GM19043 (cell line): Measurements from ENCODE around the gene GYG1.
"Not testable (repeated sequence)": the region's sequence is repeated elsewhere in the genome, so short reads cannot be mapped to it uniquely, and the experiment has no call there.

Experiments
- ATAC-seq: cut with Tn5 transposase; IDR thresholded peaks from one replicate; pipeline ENCODE4 v1.9.1; 2021; ENCODE audit warnings: low read depth; ENCODE audit not compliant: unreplicated experiment

GYG1 gene

DNA sequence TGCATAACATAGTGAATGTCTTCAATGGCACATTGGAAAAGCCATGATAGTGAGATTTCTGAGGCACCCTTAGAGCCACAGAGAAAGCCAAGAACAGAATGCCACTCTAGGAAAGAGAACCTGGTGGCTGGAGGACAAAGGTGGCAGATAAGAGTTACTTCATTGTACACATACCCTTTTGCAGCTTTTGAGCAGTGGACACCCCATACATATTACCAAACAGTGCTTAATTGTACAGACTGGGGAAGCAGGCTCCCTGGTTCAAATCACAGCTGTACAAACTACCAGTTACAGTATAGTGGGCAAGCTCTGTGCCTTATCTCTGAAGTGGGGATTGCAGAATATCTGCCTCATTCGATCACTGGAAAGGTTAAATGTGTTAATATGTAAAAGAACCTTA is 10.1 kb upstream of the GYG1 start:
- ATAC-seq = no peak

GRCh38 chr3:148987551-148987950 is 3.8 kb upstream of the GYG1 start:
- not testable (repeated sequence) for ATAC-seq

DNA sequence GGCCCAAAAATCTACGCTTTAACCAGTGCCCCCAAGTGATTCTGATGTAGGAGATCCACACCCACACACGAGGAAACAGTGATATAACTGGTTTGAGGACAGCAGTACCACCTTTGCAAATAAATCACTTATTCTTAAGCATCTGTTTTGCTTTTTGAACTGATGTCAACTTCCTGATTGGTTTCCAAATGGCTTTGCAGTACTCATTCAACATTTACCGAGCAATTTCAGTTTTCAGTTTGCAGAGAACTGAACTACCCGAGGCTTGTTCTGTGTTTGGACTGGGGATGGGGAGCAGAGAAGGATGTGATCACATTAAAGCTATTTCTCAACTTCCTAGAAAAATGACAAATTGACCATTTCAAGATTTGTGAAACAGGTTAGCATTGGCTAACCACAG is 1.1 kb upstream of the GYG1 start:
- peak; percentile 38 for ATAC-seq

- peak; percentile 20 for ATAC-seq
Measured at GRCh38 chr3:148992027-148992634, 791 bp downstream of the GYG1 start.

DNA sequence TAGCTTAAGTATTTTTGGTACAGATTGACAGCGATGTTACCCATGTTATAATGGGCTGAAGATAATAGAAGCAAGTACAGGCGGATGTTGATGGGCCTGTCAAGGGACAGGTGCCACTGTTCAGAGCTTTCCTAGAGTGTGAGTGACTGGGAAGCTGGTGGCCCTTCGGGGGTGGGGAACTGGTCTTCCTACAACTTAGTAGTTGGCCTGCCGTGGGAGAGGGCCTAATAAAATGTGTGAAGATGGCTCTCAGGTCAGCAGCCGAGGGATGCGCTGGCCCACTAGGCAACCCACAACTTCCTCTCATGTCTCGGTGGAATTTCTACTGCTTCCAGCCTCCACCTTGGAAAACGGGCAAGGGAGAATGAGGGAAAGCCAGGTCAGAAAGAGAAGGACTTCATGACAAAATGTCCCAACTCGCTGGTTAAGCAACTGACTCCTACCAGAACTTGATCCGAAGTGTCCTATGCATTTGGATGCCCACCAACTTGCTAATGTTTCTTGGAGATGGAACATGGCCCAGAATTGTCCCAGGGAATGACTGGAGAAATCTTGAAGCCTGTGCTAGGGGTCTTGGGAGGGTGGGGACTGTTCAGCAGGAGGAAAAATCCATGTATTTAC is 1.4 kb downstream of the GYG1 start:
- no peak for ATAC-seq

DNA sequence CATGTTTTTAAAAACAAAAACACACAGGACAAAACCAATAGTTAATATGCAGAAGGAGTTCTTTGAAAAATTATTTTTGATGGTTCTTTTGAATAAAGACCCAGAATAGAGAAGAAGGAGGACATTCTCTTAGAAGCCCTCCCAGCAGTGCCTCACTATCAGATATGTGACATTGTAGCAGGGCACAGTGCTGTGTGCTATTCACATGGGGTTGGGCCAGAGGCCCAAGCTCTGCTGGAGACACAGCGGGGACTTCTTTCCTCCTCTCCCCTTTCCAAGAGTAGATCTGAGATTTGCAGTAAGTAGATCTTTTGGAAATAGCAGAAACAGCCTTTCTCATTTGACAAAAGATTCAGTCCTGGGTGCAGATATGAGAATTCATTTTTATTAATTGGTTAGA is 6.3 kb downstream of the GYG1 start:
- no peak for ATAC-seq

GRCh38 chr3:148998297-148998696 is 7.0 kb downstream of the GYG1 start:
- ATAC-seq = no peak

GRCh38 chr3:148998715-148999423 is 7.5 kb downstream of the GYG1 start:
- ATAC-seq = peak; percentile 43

GRCh38 chr3:148999806-149000205 is 8.5 kb downstream of the GYG1 start:
- ATAC-seq = peak; percentile 34

- no peak for ATAC-seq
Measured at GRCh38 chr3:149000206-149000745, 8.9 kb downstream of the GYG1 start.

DNA sequence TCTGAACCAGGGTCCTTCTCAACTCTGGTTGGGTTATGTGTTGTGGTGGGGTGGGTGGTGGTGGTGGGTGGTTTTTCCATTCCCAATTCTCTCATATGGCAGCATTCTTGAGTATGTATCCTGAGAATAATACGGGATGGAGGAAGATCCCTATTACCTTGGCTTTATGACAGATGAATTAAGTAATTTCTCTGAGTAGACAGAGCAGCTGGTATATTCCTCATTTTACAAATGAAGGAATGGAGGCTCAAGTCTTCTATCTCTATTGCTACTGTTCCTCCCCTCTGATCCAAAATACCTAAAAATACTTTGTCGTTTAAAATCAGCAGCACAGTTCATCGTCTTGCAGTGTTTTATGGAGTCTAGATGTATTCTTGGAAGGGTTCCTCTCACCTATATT is 10.4 kb downstream of the GYG1 start:
- ATAC-seq = no peak

GRCh38 chr3:149003653-149004305 is 12.4 kb downstream of the GYG1 start:
- ATAC-seq = peak; percentile 76

DNA sequence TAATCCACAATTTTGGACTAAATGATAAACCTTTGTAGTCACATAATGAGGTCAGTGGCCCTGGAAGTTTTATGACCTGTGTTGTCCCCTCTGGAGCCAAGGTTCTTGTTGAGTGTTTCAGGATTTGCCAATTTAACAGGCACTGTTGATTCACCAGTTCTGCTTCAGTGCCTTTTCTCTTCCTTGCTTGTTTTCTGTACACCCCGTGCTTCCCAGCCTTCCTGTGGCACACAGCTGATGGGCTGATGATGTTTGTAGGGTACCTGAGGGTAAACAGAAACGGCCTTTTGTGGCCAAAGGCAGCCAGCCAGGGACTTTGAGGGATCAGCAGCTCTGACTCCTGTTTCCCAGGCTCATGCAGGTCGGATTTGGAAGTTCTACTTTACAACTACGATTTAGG is 13.3 kb downstream of the GYG1 start:
- ATAC-seq = no peak

GRCh38 chr3:149005416-149005815 is 14.1 kb downstream of the GYG1 start:
- no peak for ATAC-seq

DNA sequence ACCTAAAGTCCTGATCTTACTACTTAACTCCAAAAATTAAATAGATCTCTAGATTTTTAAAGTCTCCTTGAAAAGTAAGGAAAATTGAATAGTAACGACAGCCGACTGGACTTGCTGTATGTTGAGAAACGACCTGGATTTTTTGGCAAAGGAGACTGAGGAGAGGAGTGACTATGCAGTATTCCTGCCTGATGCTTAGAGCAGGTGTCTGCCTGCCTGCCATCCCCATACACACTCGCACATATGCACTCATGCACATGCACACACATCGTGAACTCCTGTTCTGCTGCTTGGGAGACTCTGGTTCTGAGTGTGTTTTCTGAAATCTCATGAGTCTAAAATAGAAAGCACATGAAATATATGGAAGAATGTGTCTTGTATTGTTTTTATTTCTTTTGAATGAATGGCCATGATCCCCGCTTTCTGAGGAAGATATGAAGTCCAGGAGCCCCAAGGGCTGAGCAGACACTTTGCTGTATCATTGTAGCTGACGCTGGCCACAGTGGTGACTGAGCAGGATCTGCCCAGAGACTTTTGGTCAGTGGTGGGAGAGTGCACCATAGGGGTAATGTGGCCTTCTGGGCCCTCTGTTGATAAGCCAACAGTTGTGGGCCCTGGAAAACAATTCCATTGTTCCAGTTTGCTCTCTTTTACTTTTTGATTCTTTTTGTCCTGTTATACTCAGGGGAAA is 16.4 kb downstream of the GYG1 start:
- ATAC-seq = no peak

- ATAC-seq = peak; percentile 87
Measured at GRCh38 chr3:149009732-149010131, 18.4 kb downstream of the GYG1 start.

- ATAC-seq = no peak
Measured at GRCh38 chr3:149010504-149010951, 19.2 kb downstream of the GYG1 start.

GRCh38 chr3:149010966-149011365 is 19.6 kb downstream of the GYG1 start:
- no peak for ATAC-seq

GRCh38 chr3:149011676-149012075 is 20.3 kb downstream of the GYG1 start:
- no peak for ATAC-seq

DNA sequence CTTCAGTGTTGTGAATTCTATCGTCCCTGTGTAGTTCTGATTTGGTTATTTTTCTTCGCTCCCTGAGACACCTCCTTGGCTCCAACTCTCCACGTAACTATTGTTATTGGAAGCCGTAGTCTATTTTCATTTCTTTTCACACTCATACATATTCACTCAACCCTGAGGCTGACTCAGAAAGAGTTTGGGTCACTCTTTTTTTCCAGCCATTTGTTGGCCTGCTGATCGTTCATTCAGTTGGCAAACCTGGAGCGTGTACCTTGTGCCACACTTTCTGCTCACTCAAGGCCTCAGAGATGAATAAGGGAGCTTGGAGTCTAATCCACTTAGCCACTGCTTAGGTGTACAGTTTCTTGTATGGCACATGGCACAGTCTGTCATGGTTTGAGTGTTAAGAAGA is 22.4 kb downstream of the GYG1 start:
- ATAC-seq = no peak

GRCh38 chr3:149015393-149015792 is 24.1 kb downstream of the GYG1 start:
- ATAC-seq = no peak
